ENCODE data around the gene MRM2.

GRCh38 chr7:2197436-2198155 lies 44.4 kb downstream of the MRM2 start:
- TF ChIP-seq CTCF (conservative IDR thresholded peaks at IDR 0.05) (no peak), ZFX (IDR thresholded peaks at IDR 0.05) (no peak)

All from C4-2B (cell line).